OCI-LY7 (cell line): ENCODE results near the gene AAK1. TPM values are rescaled to one million over a fixed set of nuclear protein-coding genes. Genes with fewer than 3 reads are reported as not detected.
A peak's percentile ranks its signal among the peaks of the same experiment; 100 is the strongest.

ENCODE experiments used
- BruUV-seq: library from RNA; stranded (reverse); fragments of 400-500 nt; replicated peaks from 2 replicates; lab custom pipeline; 2021; lab: Mats Ljungman, UMichigan
- CTCF ChIA-PET: fragments of 300-600 bp; sonication (Branson Sonifier 250); formaldehyde crosslinking; loops from one replicate; lab custom pipeline; 2022; ENCODE audit warnings: antibody characterized with exemption; ENCODE audit not compliant: unreplicated experiment; lab: Charles Lee
- POLR2A ChIA-PET: fragments of 300-600 bp; sonication (Branson Sonifier 250); formaldehyde crosslinking; loops from one replicate; lab custom pipeline; 2022; ENCODE audit warnings: antibody characterized with exemption; lab: Charles Lee
- DNase-seq: peaks from one replicate; pipeline ENCODE4 v3.0.0-alpha.2; 2015; ENCODE audit warnings: low spot score
- H2AFZ ChIP-seq: fragments of 200-600 bp; sonication (generic), shearing (Covaris generic); 2 replicates; pipeline ENCODE4 v1.6.1; 2014; ENCODE audit warnings: mild to moderate bottlenecking, antibody characterized with exemption, low read length, moderate library complexity
- H3K27ac ChIP-seq: fragments of 200-600 bp; sonication (generic); 2 replicates; pipeline ENCODE4 v1.5.1; 2014; ENCODE audit warnings: mixed run types, low read depth, mild to moderate bottlenecking, moderate library complexity, low read length, inconsistent platforms; ENCODE audit not compliant: poor library complexity, severe bottlenecking
- H3K36me3 ChIP-seq: fragments of 200-600 bp; sonication (generic); 2 replicates; pipeline ENCODE4 v1.6.1; 2014; ENCODE audit warnings: mild to moderate bottlenecking, antibody characterized with exemption, low read length, moderate library complexity, mixed read lengths; ENCODE audit not compliant: insufficient read depth
- H3K4me1 ChIP-seq: fragments of 200-600 bp; sonication (generic); 2 replicates; pipeline ENCODE4 v1.5.1; 2014; ENCODE audit warnings: mild to moderate bottlenecking, low read length; ENCODE audit not compliant: insufficient read depth, poor library complexity, severe bottlenecking
- H3K4me2 ChIP-seq: fragments of 200-600 bp; sonication (generic); 2 replicates; pipeline ENCODE4 v1.6.1; 2014; ENCODE audit warnings: mild to moderate bottlenecking, low read length
- H3K4me3 ChIP-seq: fragments of 200-600 bp; sonication (generic); 2 replicates; pipeline ENCODE4 v1.5.1; 2014; ENCODE audit warnings: mild to moderate bottlenecking, low read depth, low read length; ENCODE audit not compliant: poor library complexity, severe bottlenecking
- H3K79me2 ChIP-seq: fragments of 200-600 bp; sonication (generic); 2 replicates; pipeline ENCODE4 v1.6.1; 2016; ENCODE audit warnings: low read depth, mild to moderate bottlenecking, low read length, moderate library complexity, mixed read lengths; ENCODE audit not compliant: insufficient read depth
- H3K9me2 ChIP-seq: fragments of 200-600 bp; sonication (generic); 2 replicates; pipeline ENCODE4 v1.6.1; 2016; ENCODE audit warnings: mild to moderate bottlenecking, low read length, mixed read lengths; ENCODE audit not compliant: insufficient read depth
- H3K9me3 ChIP-seq: fragments of 200-600 bp; sonication (generic); 2 replicates; pipeline ENCODE4 v1.6.1; 2014; ENCODE audit warnings: mild to moderate bottlenecking, mixed run types, low read length, mixed read lengths
- H4K20me1 ChIP-seq: fragments of 200-600 bp; sonication (generic); 2 replicates; pipeline ENCODE4 v1.6.1; 2014; ENCODE audit warnings: mild to moderate bottlenecking, antibody characterized with exemption, low read length, moderate library complexity, mixed read lengths; ENCODE audit not compliant: insufficient read depth
- CTCF ChIP-seq: fragments of 200-600 bp; sonication (generic); conservative IDR thresholded peaks from 2 replicates; pipeline ENCODE4 v1.5.1; 2014; ENCODE audit warnings: mild to moderate bottlenecking, antibody characterized with exemption, low read length, moderate library complexity, mixed read lengths
- EZH2phosphoT487 ChIP-seq: fragments of 200-600 bp; sonication (generic); IDR thresholded peaks from 2 replicates; pipeline ENCODE4 v1.6.1; 2018; ENCODE audit warnings: low read depth, borderline replicate concordance, mild to moderate bottlenecking, mixed run types, antibody characterized with exemption, low read length, moderate library complexity, mixed read lengths
- intact Hi-C: fragments of 100-400 bp; cut with micrococcal nuclease; formaldehyde crosslinking; loops from one replicate; pipeline ENCODE4 v1.10.0; 2022; ENCODE audit not compliant: unreplicated experiment
- total RNA-seq, 2 experiments: library from RNA; depleted of rRNA in 1 of 2; stranded (reverse); fragments of >200 nt in 1 of 2; shearing (Covaris generic) in 1 of 2; gene quantifications; 2 replicates each; pipeline ENCODE4 v1.2.3, GENCODE V29; 2014 to 2022

The AAK1 gene
- total RNA-seq, 2 experiments from 2014 or later = 8.3 to 8.5 TPM

- CTCF ChIA-PET = no interaction called here
- TF ChIP-seq CTCF = no peak
- Histone ChIP-seq H4K20me1 (no peaks in the 10 kb centered on the region), H2AFZ (no peak overlapping the region), H3K9me2 (no peaks in the 10 kb centered on the region), H3K9me3 (no peaks in the 10 kb centered on the region), H3K79me2 (no peaks in the 10 kb centered on the region), H3K4me1 (peaks cover 14% of the 10 kb centered on the region), H3K36me3 (no peaks in the 10 kb centered on the region), H3K4me2 (no peak overlapping the region), H3K4me3 (no peak overlapping the region), H3K27ac (no peak overlapping the region)
- DNase-seq = no peak
- no TSS peak for BruUV-seq
- POLR2A ChIA-PET = interaction anchor here (0.6 to 1.4 kb wide), 2 partner anchors 9 to 1384 kb away, joined by 3 to 4 read pairs; no protein-coding TSS in a partner anchor
- intact Hi-C loops = no loop called here
Observed at GRCh38 chr2:69501301-69501700, 142.2 kb downstream of the AAK1 start.

GRCh38 chr2:69499966-69500365 lies 143.6 kb downstream of the AAK1 start:
- no peaks in the 10 kb centered on the region for H3K79me2 ChIP-seq
- H4K20me1 ChIP-seq = no peaks in the 10 kb centered on the region
- no peaks in the 10 kb centered on the region for H3K9me3 ChIP-seq
- no peak for DNase-seq
- H3K9me2 ChIP-seq = no peaks in the 10 kb centered on the region
- no peak overlapping the region for H3K4me3 ChIP-seq
- no peak for TF ChIP-seq CTCF
- TF ChIP-seq EZH2phosphoT487 = no peak
- no peak overlapping the region for H3K4me2 ChIP-seq
- no TSS peak for BruUV-seq
- CTCF ChIA-PET = no interaction called here
- no peak overlapping the region for H3K27ac ChIP-seq
- no peak overlapping the region for H2AFZ ChIP-seq
- POLR2A ChIA-PET = no interaction called here
- intact Hi-C loops = no loop called here
- H3K36me3 ChIP-seq = no peaks in the 10 kb centered on the region
- H3K4me1 ChIP-seq = peaks cover 14% of the 10 kb centered on the region

- Histone ChIP-seq H3K9me2 (no peaks in the 10 kb centered on the region), H3K27ac (no peak overlapping the region), H3K36me3 (no peaks in the 10 kb centered on the region), H2AFZ (no peak overlapping the region), H3K4me1 (peaks cover 14% of the 10 kb centered on the region), H3K79me2 (no peaks in the 10 kb centered on the region), H4K20me1 (no peaks in the 10 kb centered on the region), H3K4me2 (peak overlapping the region; percentile 28), H3K9me3 (no peaks in the 10 kb centered on the region), H3K4me3 (no peak overlapping the region)
- no TSS peak for BruUV-seq
- ChIA-PET POLR2A (no interaction called here), CTCF (no interaction called here)
- no peak for TF ChIP-seq EZH2phosphoT487
- no peak for TF ChIP-seq CTCF
- intact Hi-C loops = no loop called here
- DNase-seq = peak; percentile 33
Observed at GRCh38 chr2:69499242-69499641, 144.3 kb downstream of the AAK1 start.
